NOMO-1 treated with dmso at 0.1 percent for 144 hours (cell line): ENCODE data around the gene NCOA7.
A peak's percentile ranks its signal among the peaks of the same experiment; 100 is the strongest.

Experiments
- DNase-seq: peaks from one replicate; lab custom pipeline; 2025; ENCODE audit not compliant: unreplicated experiment; lab: John Stamatoyannopoulos, UW

Gene NCOA7, protein sequence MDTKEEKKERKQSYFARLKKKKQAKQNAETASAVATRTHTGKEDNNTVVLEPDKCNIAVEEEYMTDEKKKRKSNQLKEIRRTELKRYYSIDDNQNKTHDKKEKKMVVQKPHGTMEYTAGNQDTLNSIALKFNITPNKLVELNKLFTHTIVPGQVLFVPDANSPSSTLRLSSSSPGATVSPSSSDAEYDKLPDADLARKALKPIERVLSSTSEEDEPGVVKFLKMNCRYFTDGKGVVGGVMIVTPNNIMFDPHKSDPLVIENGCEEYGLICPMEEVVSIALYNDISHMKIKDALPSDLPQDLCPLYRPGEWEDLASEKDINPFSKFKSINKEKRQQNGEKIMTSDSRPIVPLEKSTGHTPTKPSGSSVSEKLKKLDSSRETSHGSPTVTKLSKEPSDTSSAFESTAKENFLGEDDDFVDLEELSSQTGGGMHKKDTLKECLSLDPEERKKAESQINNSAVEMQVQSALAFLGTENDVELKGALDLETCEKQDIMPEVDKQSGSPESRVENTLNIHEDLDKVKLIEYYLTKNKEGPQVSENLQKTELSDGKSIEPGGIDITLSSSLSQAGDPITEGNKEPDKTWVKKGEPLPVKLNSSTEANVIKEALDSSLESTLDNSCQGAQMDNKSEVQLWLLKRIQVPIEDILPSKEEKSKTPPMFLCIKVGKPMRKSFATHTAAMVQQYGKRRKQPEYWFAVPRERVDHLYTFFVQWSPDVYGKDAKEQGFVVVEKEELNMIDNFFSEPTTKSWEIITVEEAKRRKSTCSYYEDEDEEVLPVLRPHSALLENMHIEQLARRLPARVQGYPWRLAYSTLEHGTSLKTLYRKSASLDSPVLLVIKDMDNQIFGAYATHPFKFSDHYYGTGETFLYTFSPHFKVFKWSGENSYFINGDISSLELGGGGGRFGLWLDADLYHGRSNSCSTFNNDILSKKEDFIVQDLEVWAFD

DNA sequence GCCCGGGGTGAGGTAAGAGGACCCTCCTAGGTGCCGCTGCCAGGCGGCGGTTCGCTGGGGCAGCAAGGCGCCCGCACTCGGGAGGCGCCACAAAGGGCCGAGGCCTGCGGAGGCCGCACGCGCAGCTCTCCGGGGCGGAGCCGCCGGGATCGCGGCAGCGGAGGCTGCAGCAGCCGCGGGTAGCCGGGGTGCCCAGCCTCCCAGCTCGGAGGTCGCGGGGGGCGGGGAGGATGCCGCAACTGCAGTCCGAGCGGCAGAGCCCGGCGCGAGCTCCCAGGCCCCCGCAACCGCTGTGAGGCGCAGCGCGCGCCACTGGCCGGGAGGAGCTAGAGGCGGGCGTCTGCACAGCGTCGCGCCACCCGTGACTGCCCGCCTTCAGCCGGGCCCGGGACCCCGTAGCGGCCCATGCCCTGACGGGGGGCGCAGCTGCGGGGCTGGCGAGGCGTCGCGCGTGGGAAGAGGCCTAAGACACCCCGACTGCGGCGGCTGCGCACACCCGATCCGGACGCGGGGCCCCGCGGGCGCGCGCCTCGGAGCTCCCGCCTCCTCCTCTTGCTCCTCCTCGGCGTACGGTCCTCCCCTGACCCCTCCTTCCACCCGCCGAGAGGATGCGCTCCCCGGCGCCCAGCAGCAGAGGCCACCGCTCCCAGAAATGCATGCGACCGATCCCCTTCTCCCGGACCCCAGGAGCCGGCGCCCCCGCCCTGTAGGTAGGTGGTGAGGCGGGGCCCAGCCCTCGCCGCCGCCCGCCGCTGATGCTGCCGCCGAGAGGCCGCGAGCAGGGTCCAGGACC is at the start of gene NCOA7:
TSS of gene NCOA7 (plus strand) at position 603 of the 793 bp plus-strand sequence. CDS start 24,395 bp downstream, outside the sequence.
- DNase-seq, result no peak

DNA sequence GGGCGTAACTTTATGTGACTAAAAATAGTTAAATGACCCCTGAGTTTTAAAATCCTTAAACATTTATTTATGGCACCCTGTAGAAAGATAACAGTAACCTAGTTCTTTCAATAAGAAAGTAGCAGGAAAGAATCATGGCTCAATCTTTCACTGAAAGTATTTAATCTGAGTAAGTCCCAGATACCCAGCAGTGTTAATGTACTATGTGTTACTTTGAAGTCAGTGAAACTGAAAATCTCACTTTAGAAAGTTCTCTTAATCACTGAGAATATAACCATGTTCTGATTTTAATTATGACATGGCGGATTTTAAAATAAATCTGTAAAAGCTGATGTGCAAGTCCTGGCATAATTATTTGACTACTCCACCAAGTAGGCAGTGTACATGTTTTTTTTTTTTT is 49.4 kb upstream of the NCOA7 start:
- DNase-seq, result no peak

DNA sequence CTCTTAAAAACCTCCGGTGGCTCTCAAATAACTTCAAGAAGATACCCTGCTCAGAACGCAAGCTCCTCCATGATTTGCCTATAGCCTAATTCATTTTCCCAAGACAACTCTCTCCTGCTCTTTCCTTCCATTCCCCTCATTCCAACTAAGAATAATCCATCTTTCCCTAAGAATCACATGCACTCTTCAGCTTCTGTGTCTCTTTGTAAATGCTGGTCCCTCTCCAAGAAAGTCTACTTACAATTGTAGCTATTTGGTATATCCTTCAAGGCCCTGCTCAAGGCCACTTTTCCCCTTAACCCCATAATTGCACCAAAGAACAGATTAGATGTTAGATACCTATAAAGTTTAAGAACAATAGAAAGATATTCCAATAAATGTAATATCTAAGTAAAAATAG is 48.7 kb upstream of the NCOA7 start:
- no peak for DNase-seq

DNA sequence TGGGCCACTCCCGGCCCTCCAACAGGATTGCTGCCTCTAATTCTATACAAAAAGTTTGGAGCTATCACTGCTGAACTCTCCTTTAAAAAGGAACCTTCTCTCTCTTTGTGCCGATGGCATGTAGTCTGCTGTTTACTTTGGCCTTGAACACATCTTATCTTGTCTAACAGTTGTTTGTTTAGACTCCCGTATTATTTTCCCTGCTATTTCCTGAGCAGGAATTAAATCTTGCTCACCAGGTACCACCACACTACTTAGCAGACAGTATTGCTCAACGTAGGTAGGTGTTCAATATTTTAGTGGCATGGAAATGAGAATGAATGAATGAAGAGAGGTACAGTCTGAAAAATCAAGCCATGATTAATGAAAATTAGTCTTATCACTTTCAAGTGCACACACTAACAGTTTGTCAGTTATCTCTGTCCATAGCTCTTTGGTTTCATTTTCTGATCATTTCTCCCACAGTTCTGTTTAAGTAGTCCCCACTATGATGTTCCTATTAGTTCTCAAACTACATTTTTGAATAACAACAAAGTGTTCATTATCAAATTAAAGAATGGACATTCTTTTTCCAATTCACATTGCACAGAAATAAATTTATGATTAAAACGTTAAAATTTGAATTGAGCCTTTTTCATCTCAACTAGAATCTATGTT is 48.2 kb upstream of the NCOA7 start:
- DNase-seq, result no peak

DNA sequence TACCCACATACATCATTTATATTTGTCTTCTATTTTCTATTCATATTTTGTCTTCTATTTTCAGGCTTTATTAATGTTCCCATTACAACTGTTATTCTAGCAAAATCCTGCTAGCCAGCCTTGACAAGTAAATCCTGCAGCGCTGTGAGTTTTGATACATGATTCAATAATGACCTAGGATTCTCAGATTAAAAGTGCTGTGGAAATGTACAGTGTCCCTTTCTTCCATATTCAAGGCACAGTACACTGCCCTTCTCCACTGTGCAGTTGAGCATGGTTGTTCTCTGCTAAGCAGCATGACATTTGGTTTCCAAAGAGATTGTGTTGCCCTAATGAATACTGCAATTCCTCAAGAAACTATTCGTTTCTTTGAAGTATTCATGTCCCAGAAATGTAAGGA is 47.2 kb upstream of the NCOA7 start:
- DNase-seq, result no peak

DNA sequence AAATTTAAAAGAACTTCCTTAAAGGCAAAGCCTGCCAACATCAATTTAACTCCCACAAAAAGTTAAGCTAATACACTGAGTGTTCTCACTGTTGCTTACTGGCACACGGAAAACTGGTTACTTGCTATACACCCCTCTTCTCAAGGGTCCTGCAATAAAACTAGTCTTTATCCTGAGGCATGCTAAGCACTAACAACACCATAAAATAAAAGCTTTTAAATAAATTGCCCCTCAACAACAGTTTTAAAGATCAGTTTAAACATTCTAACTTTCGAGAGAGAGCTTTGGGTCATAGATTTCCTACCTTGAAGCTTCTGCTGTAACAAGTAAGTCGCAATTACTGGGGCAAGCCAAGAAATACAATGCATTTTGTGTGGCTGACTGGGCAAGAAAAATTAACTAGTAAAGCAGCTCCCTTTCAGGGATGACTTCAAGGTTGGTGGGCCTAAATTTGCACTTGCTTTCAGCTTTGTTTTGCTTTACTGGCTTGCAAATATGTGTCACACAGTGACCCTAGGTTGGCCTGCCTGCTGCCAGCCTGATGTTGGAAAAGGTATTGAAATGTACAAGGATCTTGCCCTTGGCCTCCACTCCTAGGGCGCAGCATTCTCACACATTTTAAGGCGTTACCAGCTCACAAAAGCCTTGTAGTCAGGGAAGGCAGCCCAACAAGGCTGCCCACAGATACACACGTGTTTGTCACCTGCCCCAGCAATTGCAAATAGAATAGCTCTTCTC is 45.3 kb upstream of the NCOA7 start:
- DNase-seq, result no peak

DNA sequence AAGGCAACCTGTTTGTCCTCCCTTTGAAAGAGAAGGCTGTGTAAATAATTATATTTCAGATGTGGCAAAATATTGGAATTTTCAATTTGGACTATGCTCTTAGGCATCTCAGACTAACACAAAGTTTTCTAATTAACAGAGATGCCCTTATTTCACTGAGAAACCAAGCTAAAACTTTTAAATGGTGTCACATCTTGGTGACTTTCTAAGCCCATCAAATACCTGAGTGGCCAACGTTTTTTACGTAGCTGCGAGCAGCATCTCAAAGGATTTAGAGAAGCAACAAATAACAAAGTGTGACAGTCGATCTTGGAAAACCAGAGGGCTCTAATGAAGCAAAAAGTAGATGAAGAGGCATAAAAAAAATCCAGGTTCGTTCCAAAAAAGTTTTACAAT is 44.7 kb upstream of the NCOA7 start:
- no peak for DNase-seq

DNA sequence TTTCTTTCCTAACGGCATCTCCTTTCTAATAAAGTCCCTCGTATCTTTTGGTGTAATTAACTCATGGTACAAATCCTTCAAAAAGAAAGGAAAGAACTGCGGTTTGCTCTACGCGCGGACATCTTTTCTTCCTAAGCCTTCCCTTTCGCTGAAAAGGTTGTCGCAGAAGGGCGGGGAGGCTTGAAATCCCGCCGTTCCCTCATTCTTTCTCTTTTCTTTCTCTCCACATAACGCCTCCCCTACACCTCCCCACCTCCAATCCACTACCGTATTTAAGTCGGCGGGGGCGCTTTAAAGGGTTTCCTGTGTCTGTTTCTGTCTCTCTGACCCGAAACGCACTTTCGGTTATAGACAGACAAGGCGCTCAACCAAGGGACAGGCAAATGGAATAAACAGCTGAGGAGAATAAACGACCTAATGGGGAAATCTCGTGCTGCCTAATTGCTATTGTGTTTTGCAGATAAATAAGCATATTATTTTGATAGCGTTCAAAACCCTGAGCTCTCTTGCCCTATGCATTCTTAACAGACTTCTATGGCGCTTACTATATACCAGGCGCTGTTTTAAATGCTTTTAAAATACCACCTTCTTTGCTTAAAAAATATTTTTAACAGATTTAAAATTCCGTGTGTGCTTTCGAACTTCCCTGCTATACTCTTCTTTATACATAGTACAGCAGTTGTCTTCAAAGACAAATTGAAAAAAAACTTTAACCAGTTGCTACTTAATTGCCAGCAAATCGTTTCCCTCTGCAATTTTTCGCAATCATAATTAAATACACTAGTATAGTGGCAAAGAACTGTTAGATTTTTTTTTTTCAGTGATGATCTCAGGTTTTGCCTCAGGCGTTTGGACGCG is 43.8 kb upstream of the NCOA7 start:
- DNase-seq, result no peak

DNA sequence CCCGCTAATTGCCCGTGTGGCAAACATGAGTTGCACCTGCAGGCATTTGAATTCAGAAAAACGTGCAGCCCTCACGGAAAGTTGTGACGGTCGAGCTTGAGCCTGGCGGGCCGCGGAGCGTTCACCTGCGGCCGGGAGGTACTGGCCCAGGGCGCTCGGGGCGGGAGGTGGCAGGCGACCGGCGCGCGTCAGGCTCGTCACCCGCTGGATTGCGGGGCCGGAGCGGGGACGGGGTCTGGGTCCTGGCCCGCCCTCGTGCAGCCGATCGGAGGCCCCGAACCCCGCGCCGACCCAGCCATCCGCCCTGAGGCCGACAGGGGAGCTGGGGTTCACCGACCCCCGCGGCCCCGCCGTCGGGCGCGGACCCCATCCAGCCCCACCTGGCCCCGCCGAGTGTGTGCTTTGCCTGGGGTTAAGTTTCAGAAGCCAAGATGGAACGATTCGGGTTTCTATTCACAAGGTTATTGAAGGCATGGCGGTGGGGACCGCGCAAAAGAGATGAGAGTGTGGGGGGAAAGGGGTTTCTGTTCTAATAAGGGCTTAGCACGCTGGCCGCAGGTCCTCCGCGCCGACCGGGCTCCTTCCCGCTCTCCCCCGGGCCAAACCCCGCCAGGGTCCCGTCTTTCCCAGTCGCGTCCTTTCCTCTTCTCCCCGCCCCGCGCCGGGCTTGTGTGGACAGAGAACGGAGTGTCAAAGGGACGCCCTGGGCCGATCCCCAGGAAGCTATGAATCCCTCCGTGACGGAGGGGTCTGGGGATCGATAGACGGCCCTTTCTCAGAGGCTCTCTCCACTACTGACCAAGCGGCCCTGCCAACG is 43.0 kb upstream of the NCOA7 start:
- DNase-seq, result no peak

DNA sequence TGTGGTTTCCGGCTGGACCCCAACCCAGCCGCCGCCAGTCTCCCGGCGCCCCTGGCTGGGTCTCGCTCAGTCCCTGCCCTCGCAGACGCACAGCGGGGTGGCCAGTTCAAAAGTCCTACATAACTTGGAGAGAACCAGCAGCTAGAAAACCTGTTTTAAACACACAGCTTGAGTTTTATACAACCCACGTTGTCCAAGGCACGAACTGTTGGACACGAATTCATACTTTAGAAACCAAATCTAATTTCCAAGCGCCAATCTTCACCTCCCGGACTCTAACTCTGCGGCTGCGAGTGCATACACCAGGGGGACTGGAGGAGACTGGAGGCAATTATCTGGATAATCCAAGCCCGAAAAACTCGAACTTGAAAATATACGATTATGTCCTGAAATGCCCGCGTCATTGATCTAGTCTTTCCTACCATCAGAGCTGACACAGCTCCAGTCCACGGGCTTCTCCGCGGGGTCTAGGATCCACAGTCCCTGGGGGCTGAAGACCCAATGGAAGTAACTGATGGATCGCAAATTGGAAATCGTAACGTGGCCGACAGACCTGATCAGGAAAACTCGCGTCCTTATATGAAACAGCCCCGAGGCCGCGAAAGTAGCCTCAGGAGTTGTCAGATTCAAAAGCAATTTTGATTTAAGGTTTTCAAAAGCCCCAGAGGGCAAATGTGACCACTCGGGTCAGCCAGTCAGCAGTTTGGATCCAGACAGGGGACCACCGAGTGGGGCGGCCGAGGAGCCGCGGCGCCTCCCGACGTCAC is 42.2 kb upstream of the NCOA7 start:
- no peak for DNase-seq

DNA sequence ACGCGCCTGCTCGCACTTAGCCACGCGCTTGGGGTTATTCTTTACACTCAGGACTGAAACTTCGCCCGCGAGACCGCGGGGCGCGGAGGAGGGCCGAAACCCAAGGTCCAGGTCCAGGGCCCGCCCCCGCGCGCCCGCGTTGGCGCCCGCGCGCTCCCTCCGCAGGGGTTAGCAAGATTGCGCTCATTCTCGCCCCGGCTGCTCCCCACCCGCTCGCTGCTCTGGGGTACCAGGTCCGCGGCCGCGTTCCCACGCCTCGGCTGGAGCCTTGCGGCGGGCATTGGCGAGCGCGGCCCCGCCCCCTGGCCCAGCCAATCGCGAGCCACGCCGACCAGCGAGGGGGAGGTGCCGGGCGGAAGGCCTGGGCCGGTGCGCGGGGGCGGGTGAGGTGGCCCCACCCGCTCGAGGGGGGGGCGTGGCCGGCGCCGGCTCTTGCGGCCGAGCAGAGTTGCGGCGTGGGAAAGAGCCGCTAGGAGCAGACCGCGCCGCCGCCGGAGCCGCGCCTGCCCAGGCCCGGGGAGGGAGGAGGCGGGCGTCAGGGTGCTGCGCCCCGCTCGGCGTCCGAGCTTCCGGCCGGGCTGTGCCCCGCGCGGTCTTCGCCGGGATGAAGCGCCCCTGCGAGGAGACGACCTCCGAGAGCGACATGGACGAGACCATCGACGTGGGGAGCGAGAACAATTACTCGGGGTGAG is 41.4 kb upstream of the NCOA7 start, which contains the start of gene HEY2:
TSS of gene HEY2 (plus strand) at position 460 of the 692 bp plus-strand sequence. CDS start at position 605, 145 bp downstream.
- peak; percentile 83 for DNase-seq

DNA sequence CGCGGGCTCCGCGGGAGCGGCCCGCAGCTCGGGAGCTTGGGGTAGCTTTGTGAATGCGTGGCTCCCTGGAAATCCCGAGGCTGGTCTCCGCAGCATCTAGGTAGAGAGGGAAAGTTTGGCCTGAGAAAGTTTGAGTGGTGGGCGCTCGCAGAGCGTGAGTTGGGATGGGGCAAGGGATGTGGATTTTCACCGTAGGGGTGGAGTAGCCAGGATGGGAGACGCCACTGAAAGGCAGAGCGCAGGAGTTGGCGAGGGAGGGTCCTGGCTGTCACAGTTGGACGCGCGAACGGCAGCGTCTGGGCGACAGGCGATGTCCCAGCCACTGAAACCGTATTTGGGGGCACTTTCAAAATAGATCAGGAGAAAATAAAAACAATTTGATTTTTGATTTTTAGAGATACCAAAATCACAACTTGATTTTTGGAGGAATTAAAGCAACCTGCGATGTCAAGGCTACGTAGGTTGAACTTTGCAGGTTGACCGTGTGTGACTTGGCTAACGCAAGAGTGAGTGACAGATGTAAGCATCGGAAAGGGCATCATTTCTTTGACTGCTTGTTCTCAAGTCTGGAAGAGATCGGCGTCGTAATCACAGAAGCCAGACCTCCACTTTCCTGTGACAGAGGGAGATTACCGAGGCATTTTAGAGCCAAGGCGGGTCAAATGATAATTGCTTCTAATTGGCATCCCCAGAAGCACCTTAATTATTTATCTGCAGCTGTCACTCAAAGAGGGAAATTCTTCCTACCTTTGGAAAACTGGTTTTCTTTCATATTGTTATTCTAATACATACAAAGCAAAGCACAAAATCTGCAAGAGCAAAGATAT is 40.7 kb upstream of the NCOA7 start:
- DNase-seq, result no peak

DNA sequence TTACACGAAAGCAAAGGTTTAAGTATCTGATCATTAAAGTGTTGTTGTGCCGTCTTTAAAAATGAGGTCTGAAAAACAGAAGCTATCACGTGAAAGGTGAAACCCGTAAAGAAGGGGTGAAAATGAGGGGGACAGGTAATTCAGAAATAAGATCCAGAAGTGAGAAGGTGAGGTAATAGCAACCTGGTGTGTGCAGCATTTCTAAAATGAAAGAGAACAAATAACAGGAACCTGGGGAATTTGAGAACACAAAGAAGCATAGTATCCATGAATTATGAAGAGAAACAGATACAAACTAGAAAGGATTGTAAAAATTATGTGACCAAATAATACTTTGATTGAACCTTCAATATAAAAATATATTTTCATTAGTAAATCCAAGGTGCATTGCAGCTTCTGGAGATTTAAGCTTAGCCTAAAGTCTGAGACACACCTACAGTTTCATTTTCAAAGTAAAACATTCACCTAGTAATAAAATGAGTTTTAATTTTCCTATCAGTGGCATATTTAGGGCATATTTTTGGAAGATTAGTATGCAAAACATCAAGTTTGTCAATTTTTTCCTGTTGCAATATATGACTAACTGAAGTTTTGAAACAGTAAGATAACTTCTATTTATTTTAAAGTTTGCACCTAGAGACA is 39.9 kb upstream of the NCOA7 start:
- no peak for DNase-seq

DNA sequence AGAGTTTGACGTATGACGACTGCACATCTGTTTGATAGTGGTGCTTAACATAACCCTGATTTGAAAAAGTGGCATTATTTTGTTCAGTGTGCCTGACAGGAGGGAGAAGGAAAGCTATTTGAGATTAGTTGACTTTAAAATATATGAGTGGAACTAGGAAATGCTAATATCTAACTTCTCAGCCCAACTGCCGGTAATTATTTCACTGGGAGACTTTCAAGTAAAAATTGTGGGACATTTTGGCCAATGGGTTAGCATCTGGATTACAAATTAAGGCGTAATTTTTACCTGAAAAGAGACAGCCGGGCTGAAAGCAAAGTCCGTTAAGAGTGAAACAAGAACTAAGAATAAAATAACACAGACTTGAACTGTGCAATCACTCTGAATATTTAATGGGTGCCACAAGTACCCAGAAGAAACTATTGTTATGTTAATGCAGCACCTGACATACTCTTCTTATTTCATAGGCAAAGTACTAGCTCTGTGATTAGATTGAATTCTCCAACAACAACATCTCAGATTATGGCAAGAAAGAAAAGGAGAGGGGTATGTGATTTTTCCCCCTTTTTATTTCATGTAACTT is 39.3 kb upstream of the NCOA7 start:
- no peak for DNase-seq

DNA sequence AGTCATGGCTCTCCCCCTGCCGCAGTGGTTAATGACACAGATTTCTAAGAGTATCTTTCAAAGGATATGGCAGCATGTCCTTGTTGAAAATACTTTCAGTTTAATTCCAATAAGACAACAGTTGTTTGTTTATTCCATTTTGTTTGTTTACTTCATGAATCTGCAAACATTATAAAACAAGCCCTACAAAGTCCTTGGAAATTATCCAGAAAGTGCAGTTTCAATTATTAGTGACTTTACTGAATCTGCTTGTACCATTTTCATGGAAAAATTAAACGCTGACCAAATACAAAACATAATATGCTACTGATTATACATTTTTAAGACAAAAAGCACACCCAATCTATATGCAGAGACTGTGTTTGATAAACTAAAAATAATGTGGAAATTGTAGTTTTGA is 38.0 kb upstream of the NCOA7 start:
- DNase-seq, result no peak
